ENCODE results near the gene ABCC2.
"Not testable (repeated sequence)": the region's sequence is repeated elsewhere in the genome, so short reads cannot be mapped to it uniquely, and the experiment has no call there.

Gene ABCC2

DNA sequence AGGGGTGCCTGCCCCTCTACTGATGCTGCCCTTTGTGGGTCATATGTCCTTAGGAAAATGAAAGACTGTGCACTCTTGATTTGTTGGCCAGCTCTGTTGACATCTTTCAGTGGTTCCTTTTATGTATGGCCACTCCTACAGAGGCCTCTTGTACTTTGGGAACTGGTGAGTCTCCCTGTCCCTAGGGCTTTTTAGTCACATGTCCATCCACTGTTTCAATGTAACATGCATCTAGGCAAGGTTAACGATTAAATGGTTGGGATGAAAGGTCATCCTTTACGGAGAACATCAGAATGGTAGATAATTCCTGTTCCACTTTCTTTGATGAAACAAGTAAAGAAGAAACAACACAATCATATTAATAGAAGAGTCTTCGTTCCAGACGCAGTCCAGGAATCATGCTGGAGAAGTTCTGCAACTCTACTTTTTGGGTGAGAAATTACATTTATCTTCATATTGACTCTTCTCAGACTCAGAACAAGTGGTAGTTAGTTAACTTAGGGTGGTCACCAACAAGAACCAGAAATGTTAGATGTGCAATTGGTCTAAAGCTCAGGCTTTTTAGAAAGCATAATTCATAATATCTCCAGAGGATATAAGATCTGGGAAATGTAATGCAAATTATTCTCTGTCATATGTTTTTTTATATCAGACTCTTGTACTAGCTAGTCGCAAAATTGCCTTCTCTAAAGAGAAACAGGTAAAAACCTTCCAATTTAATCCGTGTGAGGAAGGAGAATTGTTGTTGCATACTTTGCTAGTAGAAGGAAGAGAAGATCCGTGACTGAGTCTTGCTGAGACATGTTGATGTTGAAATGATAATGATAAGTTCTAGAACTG lies at the start of gene ABCC2:
ABCC2 (plus strand) TSS at position 194 of the 840 bp plus-strand sequence; CDS start at position 399, 205 bp downstream.
- in situ Hi-C loops (cut with MboI; ENCODE audit: low sequenced_read_pairs): no loop called here

DNA sequence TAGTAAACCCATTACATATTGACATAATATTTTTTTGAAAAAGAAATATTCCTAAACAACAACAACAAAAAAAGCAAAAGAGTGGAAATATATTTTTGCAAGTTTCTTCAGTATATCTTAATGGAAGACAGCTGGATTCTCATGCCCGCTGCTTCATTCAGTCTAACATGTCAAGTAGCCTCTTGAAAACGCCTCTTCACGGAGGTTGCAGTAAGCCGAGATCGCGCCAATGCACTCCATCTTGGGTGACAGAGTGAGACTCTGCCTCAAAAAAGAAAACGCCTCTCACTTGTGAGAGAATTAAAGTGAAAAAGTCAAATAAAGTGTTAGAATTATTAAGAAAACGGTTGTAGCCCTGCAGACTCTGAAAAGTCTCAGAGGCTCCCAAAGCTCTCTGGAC lies 49.1 kb upstream of the ABCC2 start:
- in situ Hi-C loops (cut with MboI; ENCODE audit: low sequenced_read_pairs): no loop called here

DNA sequence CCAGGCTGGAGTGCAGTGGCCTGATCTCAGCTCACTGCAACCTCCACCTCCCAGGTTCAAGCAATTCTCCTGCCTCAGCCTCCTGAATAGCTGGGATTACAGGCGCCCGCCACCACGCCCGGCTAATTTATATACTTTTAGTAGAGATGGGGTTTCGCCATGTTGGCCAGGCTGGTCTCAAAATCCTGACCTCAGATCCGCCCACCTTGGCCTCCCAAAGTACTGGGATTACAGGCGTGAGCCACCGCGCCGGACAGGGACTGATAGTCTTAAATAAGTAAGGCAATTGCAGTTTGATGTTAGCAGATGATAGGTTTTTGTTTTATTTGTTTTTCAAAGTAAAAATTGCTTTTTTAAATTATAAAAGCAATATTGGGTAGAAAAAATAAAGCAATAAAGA lies 48.3 kb upstream of the ABCC2 start:
- in situ Hi-C loops (cut with MboI; ENCODE audit: low sequenced_read_pairs): not testable (repeated sequence)

DNA sequence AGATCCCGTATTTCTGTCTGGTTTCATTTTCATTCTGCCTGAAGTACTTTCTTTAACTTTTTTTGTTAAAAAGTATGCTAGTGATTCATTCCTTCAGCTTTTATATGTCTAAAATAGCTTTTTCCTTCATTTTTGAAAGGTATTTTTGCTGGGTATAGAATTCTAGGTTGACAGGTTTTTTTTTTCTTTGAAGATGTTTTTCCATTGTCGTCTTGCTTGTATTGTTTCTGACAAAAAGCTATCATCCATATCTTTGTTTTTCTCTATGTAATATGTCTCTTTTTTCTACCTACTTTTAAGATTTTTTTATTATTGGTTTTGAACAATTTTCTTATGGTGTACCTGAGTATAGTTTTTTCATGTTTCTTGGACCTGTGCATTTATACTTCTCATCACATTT lies 42.2 kb upstream of the ABCC2 start:
- in situ Hi-C loops (cut with MboI; ENCODE audit: low sequenced_read_pairs): no loop called here

DNA sequence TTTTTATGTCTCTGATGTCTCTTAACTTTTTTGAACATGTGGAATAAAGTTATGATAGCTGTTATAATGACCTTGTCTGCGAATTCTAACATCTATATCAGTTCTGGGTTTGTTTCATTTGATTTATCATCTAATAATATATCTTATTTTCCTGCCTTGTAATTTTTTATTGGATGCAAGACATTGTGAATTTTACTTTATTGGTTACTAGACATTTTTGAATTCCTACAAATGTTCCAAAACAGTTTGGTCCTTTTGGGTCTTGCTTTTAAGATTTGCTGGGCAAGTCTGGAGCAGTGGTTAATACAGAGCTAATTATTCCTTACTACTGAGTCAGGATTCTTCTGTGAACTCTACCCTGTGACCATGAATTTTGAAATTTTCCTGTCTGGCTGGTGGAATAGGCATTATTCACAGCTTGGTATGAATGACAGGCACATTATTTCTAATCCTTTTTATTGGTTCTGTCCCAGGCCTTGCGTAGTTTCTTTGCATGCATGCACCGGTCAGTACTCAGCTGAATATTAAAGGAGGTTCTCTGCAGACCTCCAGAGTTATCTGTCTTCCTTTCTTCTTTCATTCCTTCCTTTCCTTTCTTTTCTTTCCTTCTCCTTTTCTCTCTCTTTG lies 41.4 kb upstream of the ABCC2 start:
- in situ Hi-C loops (cut with MboI; ENCODE audit: low sequenced_read_pairs): no loop called here

DNA sequence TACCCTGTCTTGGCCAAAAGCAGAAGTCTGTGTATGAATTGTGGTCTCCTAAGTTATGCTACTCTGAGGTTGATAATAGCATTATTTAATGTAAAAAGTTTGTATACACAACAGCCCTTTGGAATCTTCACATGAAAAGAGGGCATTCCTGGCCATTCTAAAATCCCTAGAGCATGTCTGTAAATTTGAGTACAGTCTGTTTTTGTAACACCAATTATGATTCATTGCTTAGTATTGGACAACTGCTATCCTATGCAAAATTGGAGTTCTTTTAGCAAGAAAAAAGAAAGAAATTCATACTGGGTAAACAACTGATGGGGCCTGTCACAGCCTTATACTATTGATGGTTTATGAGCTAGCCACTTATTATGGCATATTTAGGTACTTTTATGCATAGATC lies 40.2 kb upstream of the ABCC2 start:
- in situ Hi-C loops (cut with MboI; ENCODE audit: low sequenced_read_pairs): no loop called here

DNA sequence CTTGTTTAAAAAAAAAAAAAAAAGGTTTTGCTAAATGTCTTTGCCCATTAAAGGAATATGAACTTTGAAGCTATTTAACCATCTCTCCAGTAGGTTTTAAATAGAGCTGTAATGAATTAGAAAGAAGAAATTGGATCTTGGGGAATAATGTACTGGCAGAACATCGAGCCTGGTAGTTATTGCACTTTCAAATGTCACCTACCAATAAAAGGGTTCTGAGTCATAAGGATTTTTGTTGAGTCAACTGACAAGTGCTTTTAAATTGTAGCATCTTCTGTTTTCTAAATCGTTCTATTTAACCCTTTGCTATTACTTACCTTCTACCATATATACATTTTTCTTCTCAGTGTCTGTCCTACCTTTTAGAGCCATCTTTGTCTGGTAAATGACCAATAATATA lies 39.7 kb upstream of the ABCC2 start:
- in situ Hi-C loops (cut with MboI; ENCODE audit: low sequenced_read_pairs): no loop called here

DNA sequence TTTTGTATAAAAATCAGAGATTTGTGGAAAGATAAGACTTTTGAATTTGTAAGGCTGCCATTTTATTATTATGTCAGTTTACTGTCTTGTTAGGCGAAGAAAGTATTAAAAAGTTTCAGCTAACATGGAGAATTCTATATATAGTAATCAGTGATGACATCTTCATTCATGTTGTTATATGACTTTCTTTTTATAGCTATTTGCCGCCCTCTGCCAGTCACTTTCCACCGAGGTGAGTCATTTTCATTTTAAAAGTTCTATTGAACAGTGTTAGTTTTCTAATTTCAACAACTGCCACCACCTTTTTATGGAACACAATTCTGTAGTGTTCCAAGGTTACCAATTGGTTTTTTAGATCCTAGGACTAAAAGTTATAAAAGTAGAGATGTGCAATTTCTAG lies 38.6 kb upstream of the ABCC2 start:
- in situ Hi-C loops (cut with MboI; ENCODE audit: low sequenced_read_pairs): no loop called here

DNA sequence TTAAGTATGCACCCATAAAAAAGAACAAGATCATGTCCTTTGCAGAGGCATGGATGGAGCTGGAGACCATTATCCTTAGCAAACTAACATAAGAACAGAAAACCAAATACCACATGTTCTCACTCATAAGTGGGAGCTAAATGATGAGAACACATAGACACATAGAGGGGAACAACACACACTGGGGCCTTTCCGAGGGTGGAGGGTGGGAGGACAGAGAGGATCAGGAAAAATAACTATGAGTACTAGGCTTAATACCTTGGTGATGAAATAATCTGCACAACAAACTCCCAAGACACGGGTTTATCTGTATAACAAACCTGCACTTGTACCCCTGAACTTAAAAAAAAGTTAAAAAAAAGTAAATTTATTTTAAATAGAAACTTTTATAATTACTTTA lies 36.3 kb upstream of the ABCC2 start:
- in situ Hi-C loops (cut with MboI; ENCODE audit: low sequenced_read_pairs): not testable (repeated sequence)

DNA sequence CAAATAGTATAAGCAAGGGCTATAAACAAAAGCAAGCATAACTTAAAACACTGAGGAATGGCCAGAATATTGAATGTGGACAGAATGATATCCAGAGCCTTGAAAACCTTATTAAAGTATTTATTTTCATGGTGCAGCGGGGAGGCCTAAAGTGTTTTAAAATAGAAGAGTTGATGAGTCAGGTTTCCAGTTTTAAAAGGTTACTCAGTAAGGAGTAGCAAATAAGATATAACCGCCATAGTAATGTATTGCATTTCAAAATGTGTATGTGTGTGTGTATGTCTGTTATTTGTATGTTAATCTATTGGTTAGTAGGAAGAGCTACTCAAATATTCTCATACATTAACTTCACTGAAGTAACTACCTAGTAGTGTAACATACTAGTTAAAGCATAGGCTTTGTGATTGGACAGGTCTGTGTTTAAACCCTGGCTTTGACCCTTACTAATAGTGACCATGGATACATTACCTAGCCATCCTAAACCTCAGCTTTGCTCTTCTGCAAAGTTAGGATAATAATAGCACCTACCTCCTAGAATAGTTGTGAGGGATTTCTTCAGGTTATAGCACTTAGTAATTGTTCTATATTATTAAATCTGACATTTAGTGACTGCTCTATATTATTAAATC lies 33.5 kb upstream of the ABCC2 start:
- in situ Hi-C loops (cut with MboI; ENCODE audit: low sequenced_read_pairs): no loop called here

DNA sequence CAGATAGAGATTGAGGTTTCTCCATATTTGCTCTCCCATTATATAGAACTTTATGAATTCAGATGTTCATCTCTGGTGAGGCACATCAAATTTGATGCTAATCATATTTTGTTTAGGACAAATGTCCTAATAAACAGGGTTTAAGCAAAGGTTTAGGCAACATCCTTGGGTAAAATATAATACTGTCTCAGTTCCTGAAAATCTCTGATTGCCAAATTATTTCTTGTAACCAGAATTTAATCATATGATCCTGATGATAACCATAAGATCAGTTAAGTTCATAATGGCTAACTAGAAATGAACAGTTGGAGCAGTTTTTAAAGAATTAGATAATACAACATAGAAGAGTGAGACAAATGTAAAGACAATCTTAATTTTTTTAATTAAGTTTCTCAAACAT lies 31.8 kb upstream of the ABCC2 start:
- in situ Hi-C loops (cut with MboI; ENCODE audit: low sequenced_read_pairs): no loop called here

DNA sequence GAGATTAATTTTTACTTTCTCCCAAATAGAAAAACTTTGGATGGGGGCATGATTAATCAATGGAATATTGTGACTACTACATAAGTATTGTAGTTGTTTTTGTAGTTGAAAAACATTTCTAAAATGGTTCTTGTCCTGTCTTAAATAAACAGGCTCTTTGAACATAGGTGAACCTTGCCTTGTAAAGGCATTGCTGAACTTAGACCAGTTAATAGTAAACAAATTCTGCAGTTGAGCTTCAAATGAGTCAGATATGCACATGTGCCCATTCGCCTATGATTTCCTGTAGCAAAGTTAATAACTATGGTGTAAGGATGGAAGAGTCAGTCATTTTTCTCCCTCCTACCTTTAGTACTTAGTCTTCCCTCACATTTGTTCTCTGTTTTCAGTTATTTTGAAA lies 27.8 kb upstream of the ABCC2 start:
- in situ Hi-C loops (cut with MboI; ENCODE audit: low sequenced_read_pairs): no loop called here

DNA sequence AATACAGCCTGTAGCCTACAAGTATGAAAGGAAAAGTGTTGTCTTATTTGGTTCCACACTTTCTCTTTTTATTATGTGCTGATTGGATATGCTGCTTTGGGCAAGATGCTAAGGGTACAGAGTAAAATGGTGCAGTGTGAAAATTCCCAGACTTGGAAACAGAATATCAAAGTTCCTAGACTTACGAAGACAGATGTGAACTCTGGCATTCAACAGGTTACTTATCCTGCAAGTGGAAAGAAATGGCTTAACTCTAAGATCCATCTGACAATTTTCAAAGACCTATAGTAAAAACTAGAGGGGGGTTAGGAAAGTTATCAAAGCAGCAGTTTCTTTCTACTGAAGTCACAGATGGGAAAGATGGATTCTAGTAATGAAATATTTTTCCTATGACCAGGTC lies 26.3 kb upstream of the ABCC2 start:
- in situ Hi-C loops (cut with MboI; ENCODE audit: low sequenced_read_pairs): no loop called here

DNA sequence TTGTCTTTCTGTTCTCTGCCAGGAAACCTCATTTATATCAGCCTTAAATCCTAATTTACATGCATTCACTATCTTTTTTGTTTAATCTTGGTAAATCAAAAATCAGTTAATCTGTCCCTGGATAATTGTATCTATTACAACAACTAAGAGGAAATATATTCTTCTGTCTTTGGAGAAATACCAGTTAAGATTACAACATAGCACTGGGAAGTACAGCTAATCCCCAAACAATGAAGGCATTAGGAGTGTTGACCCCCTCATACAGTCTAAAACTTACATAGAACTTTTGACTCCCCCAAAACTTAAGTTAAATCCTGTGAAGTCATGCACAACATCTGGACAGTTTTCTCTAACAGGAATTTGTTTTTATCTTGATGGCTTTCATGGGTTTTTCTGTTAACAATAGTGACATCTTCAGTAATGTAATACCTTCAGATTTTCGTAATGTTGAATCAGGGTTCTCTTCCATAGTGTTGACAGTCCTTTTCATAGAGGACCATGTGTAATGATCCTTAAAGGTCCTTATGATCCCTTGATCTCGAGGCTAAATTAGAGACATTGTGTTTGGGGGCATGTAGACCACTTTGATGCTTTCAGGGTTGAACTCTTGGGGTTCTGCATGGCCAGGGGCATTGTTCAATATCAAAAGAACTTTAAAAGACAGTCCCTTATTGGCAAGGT lies 24.1 kb upstream of the ABCC2 start:
- in situ Hi-C loops (cut with MboI; ENCODE audit: low sequenced_read_pairs): no loop called here

DNA sequence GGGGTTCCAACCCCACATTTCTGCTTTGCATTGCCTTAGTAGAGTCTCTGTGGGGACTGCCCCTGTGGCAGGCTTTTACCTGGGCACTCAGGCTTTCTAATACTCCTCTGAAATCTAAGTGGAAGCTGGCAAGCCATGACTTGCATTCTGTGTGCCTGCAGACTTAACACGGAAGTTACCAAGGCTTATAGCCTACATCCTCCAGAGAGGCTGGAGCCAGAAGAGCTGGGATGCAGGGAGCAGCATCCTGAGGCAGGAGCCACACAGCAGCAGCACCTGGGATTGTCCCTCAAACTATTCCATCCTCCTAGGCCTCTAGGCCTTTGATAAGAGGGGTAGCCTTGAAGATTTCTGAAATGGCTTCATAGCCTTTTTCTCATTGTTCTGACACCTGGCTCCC lies 22.1 kb upstream of the ABCC2 start:
- in situ Hi-C loops (cut with MboI; ENCODE audit: low sequenced_read_pairs): no loop called here

DNA sequence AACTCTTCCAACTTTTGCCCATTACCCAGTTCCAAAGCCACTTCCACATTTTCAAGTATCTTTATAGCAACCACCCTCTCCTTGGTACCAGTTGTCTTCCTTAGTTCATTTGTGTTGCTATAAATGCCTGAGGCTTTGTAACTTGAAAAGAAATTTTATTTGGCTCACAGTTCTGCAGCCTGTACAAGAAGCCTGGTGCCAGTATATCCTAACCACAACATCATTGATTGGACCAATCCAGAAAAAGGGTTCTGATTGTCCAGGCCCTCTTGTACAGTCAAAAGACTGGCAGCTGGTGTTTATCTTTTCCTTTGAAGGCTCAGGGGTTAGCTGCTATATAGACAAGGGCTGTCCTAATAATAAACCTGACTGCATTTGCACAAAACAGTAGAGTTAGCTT lies 21.1 kb upstream of the ABCC2 start:
- in situ Hi-C loops (cut with MboI; ENCODE audit: low sequenced_read_pairs): no loop called here

DNA sequence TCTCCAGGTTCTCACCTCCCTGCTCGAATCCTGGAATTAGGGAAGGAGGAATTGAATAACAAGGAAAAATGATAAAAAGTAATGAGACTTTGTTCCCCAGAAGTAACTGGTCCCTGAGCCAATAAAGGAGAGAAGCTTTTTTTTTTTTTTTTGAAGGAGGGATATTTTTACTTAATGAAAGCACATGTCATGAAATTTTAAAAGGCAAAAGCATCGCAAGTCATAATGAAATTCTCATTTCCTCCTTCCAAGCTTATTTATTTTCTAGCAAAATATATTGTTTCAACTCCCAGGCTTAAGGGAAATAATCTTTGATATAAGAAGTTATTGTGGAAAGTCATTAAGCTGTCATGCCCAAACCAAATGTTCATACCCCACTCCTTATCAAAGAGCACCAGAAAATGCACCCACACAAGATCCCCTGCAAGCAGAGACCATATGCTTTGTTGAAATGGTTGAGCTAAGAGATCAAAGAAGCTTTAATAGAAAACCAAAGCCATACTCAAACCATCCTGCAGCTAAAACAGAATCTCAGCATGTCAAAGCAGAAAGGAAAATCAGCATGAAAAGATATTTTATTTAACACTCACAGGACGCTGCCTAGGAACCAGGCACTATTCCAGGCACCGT lies 16.7 kb upstream of the ABCC2 start:
- in situ Hi-C loops (cut with MboI; ENCODE audit: low sequenced_read_pairs): no loop called here

DNA sequence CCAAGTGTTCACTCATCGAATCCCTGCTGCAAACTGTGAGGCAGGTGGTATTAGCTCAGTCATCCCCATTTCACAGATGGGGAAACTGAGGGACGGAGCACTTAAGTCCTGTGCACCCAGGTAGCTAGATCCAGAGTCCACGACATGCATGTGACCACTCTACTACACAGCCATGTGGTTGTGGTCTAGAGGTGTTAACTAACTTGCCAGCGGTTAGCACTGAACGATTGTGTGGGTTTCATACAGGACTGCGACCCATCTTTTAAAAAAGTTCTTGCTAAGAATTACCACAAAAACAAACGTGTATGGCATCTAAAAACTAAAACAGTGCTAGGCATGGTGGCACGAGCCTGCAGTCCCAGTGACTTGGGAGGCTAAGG lies 16.1 kb upstream of the ABCC2 start:
- in situ Hi-C loops (cut with MboI; ENCODE audit: low sequenced_read_pairs): no loop called here

DNA sequence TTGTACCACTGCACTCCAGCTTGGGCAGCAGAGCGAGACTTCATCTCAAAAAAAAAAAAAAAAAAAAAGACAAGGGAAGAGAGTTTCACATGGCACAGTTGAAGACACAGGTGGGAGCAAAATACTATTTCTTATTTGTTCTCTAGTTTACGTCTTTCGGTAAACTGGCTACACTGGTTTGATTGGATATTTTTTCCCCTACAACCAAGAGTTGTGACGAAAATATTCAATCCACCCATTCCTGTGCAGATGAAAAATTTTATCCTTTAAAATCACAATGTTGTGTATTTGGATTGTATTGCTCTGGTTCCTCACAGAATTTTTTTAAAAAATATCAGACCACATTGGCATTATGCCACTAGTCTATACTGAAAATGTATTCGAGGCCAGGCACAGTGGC lies 14.5 kb upstream of the ABCC2 start:
- in situ Hi-C loops (cut with MboI; ENCODE audit: low sequenced_read_pairs): no loop called here

DNA sequence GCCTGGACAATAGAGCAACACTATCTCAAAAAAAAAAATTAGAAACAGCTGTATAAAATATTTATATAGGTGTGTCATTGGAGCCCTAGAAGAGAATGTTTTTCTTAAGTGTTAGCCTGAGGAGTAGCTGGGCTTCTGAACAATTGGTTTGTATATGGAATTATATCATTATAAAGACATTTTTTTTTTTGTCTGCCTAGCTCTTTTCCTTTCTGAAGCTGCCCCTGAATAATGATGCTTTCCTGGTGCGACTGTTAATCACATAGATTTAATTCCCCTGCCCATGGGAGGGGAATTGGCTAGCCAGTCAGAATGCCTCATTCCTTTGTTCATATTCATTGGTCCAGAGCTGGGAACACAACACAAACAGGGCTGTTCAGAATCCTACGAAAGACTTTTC lies 13.9 kb upstream of the ABCC2 start:
- in situ Hi-C loops (cut with MboI; ENCODE audit: low sequenced_read_pairs): no loop called here

DNA sequence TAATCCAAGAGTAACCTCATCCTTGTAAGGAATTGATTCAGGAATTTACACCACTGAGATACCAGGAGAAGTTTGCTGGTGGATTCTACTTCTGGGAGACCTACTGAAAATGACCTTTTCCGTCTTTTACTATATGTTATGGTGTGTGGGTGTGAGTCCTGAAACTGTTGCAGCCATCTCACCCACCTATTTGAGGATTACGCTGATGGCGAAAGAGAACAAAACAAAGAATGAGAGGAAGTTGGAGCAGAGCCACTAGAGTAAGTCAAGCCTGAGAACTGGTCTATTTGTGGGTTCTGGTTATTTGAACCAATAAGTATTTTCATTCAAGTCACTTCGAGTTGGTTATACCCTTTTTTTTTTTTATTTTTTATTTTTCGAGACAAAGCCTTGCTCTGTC lies 12.7 kb upstream of the ABCC2 start:
- in situ Hi-C loops (cut with MboI; ENCODE audit: low sequenced_read_pairs): no loop called here

All from HL-60/S4 treated with phorbol 12-myristate 13-acetate at 8.2 ng/mL for 4 days and 3 days (cell line).